ENCODE measurements around the gene GRM3. TPM values are rescaled to one million over a fixed set of nuclear protein-coding genes. Genes with fewer than 3 reads are reported as not detected.

The GRM3 gene
- total RNA-seq, 1 donor = not detected

DNA sequence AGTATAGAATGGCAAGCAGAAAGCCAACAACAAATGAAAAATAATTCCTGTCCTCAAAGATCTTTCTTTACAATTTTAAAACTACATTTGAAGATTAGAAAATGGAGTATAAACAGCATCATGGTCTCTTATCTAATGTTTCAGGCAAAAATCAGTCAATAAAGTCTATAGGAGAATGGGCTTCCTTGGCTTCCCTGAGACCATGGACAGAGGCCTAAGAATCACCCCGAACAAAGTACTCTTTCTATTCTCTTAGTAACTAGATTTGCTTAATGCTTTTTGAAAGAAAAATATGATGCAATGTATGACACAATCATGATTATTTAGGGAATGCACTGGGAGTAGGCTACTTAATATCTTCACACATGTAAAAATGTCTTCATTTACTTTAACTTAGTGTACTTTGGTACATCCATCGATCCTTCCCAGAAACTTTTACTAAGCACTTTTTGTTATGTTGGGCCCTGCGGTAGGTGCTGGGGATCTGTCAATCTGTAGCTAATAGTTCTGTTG, 17.3 kb downstream of the GRM3 start:
- H3K27me3 ChIP-seq (ENCODE audit: insufficient read depth, low read length) = no peaks in the 10 kb centered on the region
- no peak overlapping the region for H2AFZ ChIP-seq (ENCODE audit: low read length)
- H3K27ac ChIP-seq (ENCODE audit: low read depth, low read length) = no peak overlapping the region
- H3K4me3 ChIP-seq (ENCODE audit: insufficient read depth, low read length) = no peak overlapping the region
- H3K4me2 ChIP-seq (ENCODE audit: insufficient read depth, low read length) = no peak overlapping the region
- no peak for DNase-seq (ENCODE audit: insufficient read length, low spot score, missing footprints)
- no peaks in the 10 kb centered on the region for H3K36me3 ChIP-seq (ENCODE audit: insufficient read depth, low read length)
- TF ChIP-seq, protein P1, sequence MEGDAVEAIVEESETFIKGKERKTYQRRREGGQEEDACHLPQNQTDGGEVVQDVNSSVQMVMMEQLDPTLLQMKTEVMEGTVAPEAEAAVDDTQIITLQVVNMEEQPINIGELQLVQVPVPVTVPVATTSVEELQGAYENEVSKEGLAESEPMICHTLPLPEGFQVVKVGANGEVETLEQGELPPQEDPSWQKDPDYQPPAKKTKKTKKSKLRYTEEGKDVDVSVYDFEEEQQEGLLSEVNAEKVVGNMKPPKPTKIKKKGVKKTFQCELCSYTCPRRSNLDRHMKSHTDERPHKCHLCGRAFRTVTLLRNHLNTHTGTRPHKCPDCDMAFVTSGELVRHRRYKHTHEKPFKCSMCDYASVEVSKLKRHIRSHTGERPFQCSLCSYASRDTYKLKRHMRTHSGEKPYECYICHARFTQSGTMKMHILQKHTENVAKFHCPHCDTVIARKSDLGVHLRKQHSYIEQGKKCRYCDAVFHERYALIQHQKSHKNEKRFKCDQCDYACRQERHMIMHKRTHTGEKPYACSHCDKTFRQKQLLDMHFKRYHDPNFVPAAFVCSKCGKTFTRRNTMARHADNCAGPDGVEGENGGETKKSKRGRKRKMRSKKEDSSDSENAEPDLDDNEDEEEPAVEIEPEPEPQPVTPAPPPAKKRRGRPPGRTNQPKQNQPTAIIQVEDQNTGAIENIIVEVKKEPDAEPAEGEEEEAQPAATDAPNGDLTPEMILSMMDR (IDR thresholded peaks at IDR 0.05; ENCODE audit: extremely low read depth, low read depth, low read length) = no peak
- H4K20me1 ChIP-seq (ENCODE audit: insufficient read depth, low read length) = no peaks in the 10 kb centered on the region
- no peaks in the 10 kb centered on the region for H3K79me2 ChIP-seq (ENCODE audit: insufficient read depth, low read length)
- H3K4me1 ChIP-seq (ENCODE audit: insufficient read depth, low read length) = no peaks in the 10 kb centered on the region
- H3K9me3 ChIP-seq (ENCODE audit: low read depth, low read length) = peaks cover under 1% of the 10 kb centered on the region

DNA sequence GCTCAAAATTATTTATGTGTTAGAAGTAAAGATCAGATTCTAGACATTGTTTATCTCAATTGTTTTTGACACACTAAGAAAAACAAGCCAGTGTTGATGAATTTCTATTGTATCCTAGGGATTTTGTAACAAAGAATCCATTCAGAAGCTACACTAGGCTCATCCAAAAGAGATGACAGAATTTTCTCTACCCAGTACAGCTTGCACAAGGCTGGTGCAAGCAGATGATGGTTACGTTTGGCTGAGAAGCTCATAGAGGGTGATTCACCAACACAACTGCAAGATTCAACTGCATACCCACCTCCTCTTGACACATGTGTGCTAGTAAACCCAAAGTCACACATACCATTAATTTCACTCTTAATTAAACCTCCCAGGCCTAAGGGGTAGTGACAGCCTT, 20.8 kb downstream of the GRM3 start:
- Histone ChIP-seq H3K4me3 (ENCODE audit: insufficient read depth, low read length) (no peak overlapping the region), H3K27ac (ENCODE audit: low read depth, low read length) (no peak overlapping the region), H3K79me2 (ENCODE audit: insufficient read depth, low read length) (no peaks in the 10 kb centered on the region), H3K9me3 (ENCODE audit: low read depth, low read length) (no peaks in the 10 kb centered on the region), H2AFZ (ENCODE audit: low read length) (no peak overlapping the region), H3K4me1 (ENCODE audit: insufficient read depth, low read length) (no peaks in the 10 kb centered on the region), H3K36me3 (ENCODE audit: insufficient read depth, low read length) (no peaks in the 10 kb centered on the region), H4K20me1 (ENCODE audit: insufficient read depth, low read length) (no peaks in the 10 kb centered on the region), H3K27me3 (ENCODE audit: insufficient read depth, low read length) (no peaks in the 10 kb centered on the region), H3K4me2 (ENCODE audit: insufficient read depth, low read length) (no peak overlapping the region)
- TF ChIP-seq, protein P1 (IDR thresholded peaks at IDR 0.05; ENCODE audit: extremely low read depth, low read depth, low read length) = no peak
- DNase-seq (ENCODE audit: insufficient read length, low spot score, missing footprints) = no peak

GRCh38 chr7:86664991-86665390, 21.3 kb downstream of the GRM3 start:
- DNase-seq (ENCODE audit: insufficient read length, low spot score, missing footprints) = no peak
- no peaks in the 10 kb centered on the region for H3K4me1 ChIP-seq (ENCODE audit: insufficient read depth, low read length)
- H3K36me3 ChIP-seq (ENCODE audit: insufficient read depth, low read length) = no peaks in the 10 kb centered on the region
- no peak overlapping the region for H2AFZ ChIP-seq (ENCODE audit: low read length)
- no peaks in the 10 kb centered on the region for H3K27me3 ChIP-seq (ENCODE audit: insufficient read depth, low read length)
- TF ChIP-seq, protein P1 (IDR thresholded peaks at IDR 0.05; ENCODE audit: extremely low read depth, low read depth, low read length) = no peak
- H3K4me2 ChIP-seq (ENCODE audit: insufficient read depth, low read length) = no peak overlapping the region
- no peaks in the 10 kb centered on the region for H4K20me1 ChIP-seq (ENCODE audit: insufficient read depth, low read length)
- no peaks in the 10 kb centered on the region for H3K79me2 ChIP-seq (ENCODE audit: insufficient read depth, low read length)
- H3K27ac ChIP-seq (ENCODE audit: low read depth, low read length) = no peak overlapping the region
- H3K4me3 ChIP-seq (ENCODE audit: insufficient read depth, low read length) = no peak overlapping the region
- no peaks in the 10 kb centered on the region for H3K9me3 ChIP-seq (ENCODE audit: low read depth, low read length)

GRCh38 chr7:86665669-86666068, 22.0 kb downstream of the GRM3 start:
- Histone ChIP-seq H3K4me2 (ENCODE audit: insufficient read depth, low read length) (no peak overlapping the region), H4K20me1 (ENCODE audit: insufficient read depth, low read length) (no peaks in the 10 kb centered on the region), H3K4me3 (ENCODE audit: insufficient read depth, low read length) (no peak overlapping the region), H2AFZ (ENCODE audit: low read length) (no peak overlapping the region), H3K36me3 (ENCODE audit: insufficient read depth, low read length) (no peaks in the 10 kb centered on the region), H3K4me1 (ENCODE audit: insufficient read depth, low read length) (no peaks in the 10 kb centered on the region), H3K9me3 (ENCODE audit: low read depth, low read length) (no peaks in the 10 kb centered on the region), H3K79me2 (ENCODE audit: insufficient read depth, low read length) (no peaks in the 10 kb centered on the region), H3K27ac (ENCODE audit: low read depth, low read length) (no peak overlapping the region), H3K27me3 (ENCODE audit: insufficient read depth, low read length) (no peaks in the 10 kb centered on the region)
- no peak for DNase-seq (ENCODE audit: insufficient read length, low spot score, missing footprints)
- TF ChIP-seq, protein P1 (IDR thresholded peaks at IDR 0.05; ENCODE audit: extremely low read depth, low read depth, low read length) = no peak

Measured in osteoblast (primary cell).